HG03439 (cell line): ENCODE data around the gene SERP2.

Source experiments
- ATAC-seq: cut with Tn5 transposase; IDR thresholded peaks from one replicate; pipeline ENCODE4 v1.9.1; 2021; ENCODE audit warnings: mild to moderate bottlenecking, moderate library complexity; ENCODE audit not compliant: unreplicated experiment

The SERP2 gene

GRCh38 chr13:44409595-44409994 is 36.0 kb downstream of the SERP2 start:
- ATAC-seq, result no peak

- no peak for ATAC-seq
Observed at GRCh38 chr13:44410328-44410859, 36.8 kb downstream of the SERP2 start.

GRCh38 chr13:44411841-44412240 is 38.2 kb downstream of the SERP2 start:
- no peak for ATAC-seq

- ATAC-seq, result no peak
Observed at GRCh38 chr13:44412346-44412935, 38.8 kb downstream of the SERP2 start.

- no peak for ATAC-seq
Observed at GRCh38 chr13:44413095-44413494, 39.5 kb downstream of the SERP2 start.

- no peak for ATAC-seq
Observed at GRCh38 chr13:44414716-44415115, 41.1 kb downstream of the SERP2 start.

- no peak for ATAC-seq
Observed at GRCh38 chr13:44415815-44416214, 42.2 kb downstream of the SERP2 start.

GRCh38 chr13:44416301-44416700 is 42.7 kb downstream of the SERP2 start:
- no peak for ATAC-seq

- no peak for ATAC-seq
Observed at GRCh38 chr13:44416744-44417143, 43.1 kb downstream of the SERP2 start.

GRCh38 chr13:44417446-44417845 is 43.8 kb downstream of the SERP2 start:
- ATAC-seq, result no peak

- no peak for ATAC-seq
Observed at GRCh38 chr13:44417876-44418275, 44.3 kb downstream of the SERP2 start.

GRCh38 chr13:44420376-44421220 is 47.0 kb downstream of the SERP2 start:
- ATAC-seq, result no peak

- ATAC-seq, result no peak
Observed at GRCh38 chr13:44421853-44422525, 48.4 kb downstream of the SERP2 start.

GRCh38 chr13:44422755-44423643 is 49.4 kb downstream of the SERP2 start:
- ATAC-seq, result no peak

GRCh38 chr13:44423824-44424223 is 50.2 kb downstream of the SERP2 start:
- ATAC-seq, result no peak

- no peak for ATAC-seq
Observed at GRCh38 chr13:44425041-44425814, 51.6 kb downstream of the SERP2 start.

- no peak for ATAC-seq
Observed at GRCh38 chr13:44425815-44426078, 52.1 kb downstream of the SERP2 start.

- ATAC-seq, result no peak
Observed at GRCh38 chr13:44426461-44426860, 52.8 kb downstream of the SERP2 start.

GRCh38 chr13:44429311-44429710 is 55.7 kb downstream of the SERP2 start:
- ATAC-seq, result no peak

- ATAC-seq, result no peak
Observed at GRCh38 chr13:44431150-44431549, 57.5 kb downstream of the SERP2 start.
